NCI-H510A treated with DMSO at 0.1 percent for 48 hours (cell line): ENCODE measurements around the gene ZNF487.
"Not testable (repeated sequence)": the region's sequence is repeated elsewhere in the genome, so short reads cannot be mapped to it uniquely, and the experiment has no call there.

Experiments
- DNase-seq: peaks from one replicate; lab custom pipeline; 2025; lab: John Stamatoyannopoulos, UW

The ZNF487 gene

DNA sequence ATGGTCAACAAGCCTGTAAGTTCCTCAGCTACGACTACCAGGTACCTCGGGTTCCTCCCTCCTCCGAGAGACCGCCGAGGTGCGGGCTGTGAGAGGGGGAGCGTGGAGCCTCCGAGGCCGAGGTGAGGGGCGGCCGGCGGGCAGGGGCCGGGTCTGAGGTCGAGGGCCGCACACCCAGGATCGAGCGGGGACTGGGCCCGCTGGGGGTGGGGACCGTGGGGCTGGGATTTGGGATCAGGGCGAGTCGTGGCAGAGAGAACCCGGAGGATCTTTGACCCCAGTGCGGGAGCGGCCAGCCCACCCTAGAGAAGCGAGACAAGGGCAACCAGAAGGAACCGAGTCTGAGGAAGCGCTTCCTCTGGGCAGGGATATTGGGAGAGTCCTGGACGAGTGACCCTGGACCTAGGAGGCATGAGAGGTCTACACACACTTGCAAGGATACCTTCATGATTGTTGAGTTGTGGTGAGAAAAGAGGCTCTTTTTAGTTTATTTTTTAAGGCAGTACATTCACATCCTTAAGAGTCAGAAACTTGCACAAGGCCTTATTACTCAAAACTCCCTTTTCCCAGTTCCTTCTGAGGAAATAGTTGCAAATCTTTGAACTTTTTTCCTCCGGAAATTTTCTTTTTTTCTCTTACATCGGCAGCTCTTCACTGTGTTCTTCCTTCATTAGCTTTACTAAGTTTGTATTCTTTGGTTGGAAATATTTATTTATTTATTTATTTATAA is 395 bp downstream of the ZNF487 start:
- DNase-seq = no peak

DNA sequence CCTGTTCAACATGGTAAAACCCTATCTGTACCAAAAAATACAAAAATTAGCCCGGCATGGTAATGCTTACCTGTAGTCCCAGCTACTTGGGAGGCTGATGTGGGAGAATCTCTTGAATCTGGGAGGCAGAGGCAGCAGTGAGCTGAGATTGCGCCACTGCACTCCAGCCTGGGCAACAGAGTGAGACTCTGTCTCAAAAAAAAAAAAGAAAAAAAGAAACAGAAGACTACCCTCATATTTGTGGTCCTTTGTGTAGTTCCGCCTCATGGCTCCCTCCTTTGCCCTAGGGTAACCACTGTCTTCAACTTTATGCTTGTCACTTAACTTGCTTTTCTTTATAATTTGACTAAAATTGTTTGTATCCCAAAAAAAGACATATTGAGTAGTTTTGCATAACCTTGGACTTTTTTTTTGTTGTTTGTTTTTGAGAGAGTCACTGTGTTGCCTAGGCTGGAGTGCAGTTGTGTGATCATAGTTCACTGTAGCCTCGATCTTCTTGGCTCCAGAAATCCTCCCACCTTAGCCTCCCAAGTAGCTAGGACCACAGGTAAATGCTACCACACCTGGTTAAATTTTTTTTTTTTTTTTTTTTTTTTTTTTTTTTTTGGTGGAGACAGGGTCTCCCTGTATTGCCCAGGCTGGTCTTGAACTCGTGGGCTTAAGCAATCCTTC is 3.7 kb downstream of the ZNF487 start:
- DNase-seq = no peak

DNA sequence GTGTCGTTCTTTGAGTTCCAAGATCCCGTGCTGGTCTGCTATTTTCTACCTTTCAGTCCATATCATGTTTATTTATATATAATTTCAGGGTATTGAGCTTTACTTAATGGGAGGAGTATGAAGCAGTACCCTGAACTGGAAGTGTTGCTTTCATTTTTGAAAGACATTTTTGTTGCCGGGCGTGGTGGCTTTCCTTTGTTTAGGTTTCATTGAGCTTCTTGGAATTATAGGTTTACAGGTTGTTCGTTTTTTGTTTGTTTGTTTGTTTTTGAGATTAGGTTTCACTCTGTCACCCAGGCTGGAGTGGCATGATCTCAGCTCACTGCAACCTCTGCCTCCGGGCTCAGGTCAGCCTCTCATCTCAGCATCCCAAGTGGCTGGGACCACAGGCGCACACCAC is 7.4 kb downstream of the ZNF487 start:
- DNase-seq = no peak

DNA sequence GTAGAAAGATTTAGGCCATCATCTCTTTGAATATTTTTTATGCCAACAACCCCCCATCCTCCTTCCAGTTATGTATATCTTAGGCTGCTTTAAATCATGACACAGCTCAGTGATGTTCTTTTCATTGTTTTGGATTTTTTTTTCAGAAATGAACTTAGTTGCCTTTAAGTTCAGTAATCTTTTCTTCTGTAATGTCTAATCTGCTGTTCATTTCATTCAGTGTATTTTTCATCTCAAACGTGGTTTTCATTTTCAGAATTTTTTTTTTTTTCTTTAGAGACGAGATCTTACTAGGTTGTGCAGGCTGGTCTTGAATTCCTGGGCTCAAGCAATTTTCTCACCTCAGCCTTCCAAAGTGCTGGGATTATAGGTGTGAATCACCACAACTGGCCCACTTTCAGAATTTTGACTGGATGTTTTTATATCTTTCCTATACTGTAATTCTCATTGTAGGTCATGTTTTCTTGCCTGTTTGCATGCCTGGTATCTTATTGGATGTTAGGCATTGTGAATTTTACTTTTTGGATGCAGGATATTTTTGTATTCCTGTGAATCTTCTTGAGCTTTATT is 8.1 kb downstream of the ZNF487 start:
- no peak for DNase-seq

DNA sequence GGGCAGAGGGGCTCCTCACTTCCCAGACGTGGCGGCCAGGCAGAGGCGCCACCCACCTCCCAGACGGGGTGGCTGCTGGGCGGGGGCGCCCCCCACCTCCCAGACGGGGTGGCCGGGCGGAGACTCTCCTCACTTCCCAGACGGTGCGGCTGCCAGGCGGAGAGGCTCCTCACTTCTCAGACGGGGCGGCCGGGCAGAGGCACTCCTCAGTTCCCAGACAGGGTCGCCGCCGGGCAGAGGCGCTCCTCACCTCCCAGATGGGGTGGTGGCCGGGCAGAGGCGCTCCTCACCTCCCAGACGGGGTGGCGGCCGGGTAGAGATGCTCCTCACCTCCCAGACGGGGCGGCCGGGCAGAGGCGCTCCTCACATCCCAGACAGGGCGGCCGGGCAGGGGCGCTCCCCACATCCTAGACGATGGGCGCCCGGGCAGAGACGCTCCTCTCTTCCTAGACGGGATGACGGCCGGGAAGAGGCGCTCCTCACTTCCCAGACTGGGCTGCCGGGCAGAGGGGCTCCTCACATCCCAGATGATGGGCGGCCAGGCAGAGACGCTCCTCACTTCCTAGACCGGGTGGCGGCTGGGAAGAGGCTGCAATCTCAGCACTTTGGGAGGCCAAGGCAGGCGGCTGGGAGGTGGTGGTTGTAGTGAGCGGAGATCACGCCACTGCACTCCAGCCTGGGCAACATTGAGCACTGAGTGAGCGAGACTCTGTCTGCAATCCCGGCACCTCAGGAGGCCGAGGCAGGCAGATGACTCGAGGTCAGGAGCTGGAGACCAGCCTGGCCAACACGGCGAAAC is 9.5 kb downstream of the ZNF487 start:
- DNase-seq = not testable (repeated sequence)

DNA sequence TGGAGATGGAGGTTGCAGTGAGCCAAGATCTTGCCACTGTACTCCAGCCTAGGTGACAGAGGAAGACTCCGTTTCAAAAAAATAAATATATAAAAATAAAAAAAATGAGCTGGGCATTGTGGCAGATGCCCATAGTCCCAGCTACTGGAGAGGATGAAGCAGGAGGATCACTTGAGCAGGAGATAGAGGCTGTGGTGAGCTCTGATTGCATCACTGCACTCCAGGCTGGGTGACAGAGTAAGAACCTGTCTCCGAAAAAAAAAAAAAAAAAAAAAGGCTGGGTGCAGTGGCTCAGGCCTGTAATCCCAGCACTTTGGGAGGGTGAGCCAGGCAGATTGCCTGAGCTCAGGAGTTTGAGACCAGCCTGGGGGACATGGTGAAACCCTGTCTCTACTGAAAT is 11.8 kb downstream of the ZNF487 start:
- no peak for DNase-seq

DNA sequence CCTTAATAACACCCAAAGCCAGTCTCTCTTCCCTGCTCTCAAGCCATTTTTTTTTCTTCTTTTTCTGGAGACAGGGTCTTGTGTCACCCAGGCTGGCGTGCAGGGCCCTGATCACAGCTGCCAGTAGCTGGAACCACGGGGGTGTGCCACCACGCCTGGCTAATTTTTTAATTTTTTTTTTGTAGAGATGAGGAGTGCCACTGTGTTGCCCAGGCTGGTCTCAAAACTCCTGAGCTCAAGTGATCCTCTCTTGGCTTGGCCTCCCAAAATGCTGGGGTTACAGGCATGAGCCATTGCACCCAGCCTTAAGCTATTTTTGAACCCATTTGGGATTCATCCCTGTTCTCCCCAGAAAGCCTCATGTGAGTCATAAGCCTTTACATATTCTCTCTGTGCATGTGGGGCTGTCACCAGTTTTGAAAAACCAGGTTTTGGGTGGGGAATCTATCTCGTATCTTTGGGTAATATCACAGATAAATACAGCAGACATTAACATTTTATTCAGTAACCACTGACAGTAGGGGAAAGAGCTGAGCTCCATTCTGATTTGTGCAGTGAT is 15.5 kb downstream of the ZNF487 start:
- no peak for DNase-seq

DNA sequence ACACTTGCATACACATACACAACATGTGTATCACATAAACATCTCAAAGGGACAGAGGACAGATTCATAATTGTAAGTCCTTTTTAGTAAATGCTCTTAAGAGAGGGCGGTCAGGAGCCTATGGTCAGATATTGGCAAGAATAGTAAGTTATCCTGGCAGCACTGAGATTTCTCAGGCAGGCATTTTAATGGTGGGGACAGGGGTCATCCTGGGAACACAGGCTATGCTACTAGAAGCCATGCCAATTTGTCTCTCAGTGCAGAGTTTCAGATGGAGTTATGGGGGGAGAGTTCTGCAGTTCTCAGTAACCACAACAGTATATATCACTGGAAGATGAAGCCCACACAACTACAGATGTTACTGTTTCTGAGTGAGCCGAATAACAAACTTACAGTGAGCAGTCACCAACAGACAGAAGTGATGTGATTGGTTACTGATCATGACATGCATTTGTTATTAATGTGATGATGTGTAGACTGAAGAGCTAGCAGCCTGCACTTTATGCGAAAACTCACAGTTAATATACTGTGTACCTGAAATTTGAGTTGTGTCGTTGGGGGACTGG is 16.4 kb downstream of the ZNF487 start:
- no peak for DNase-seq

DNA sequence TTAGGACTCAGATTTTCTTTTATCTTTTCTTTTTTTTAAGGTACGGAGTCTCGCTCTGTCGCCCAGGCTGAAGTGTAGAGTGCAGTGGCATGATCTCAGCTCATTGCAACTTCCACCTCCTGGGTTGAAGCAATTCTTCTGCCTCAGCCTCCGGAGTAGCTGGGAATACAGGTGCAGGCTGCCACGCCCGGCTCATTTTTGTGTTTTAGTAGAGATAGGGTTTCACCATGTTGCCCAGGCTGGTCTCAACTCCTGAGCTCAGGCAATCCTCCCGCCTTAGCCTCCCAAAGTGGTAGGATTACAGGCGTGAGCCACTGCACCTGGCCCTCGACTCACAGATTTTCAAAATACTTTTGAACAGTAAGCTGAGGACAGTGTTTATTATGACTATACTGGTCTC is 17.1 kb downstream of the ZNF487 start:
- DNase-seq = not testable (repeated sequence)

DNA sequence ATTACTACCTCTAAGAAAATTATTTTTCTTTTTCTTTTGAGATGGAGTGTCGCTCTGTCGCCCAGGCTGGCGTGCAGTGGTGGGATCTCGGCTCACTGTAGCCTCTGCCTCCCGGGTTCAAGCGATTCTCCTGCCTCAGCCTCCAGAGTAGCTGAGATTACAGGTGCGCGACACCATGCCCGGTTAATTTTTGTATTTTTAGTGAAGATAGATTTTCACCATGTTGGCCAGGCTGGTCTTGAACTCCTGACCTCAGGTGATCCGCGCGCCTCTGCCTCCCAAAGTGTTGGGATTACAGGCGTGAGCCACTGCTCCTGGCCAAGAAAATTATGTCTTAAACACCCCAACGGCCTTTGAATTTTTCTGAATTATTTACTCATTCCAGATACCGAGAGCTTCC is 19.6 kb downstream of the ZNF487 start:
- DNase-seq = not testable (repeated sequence)

DNA sequence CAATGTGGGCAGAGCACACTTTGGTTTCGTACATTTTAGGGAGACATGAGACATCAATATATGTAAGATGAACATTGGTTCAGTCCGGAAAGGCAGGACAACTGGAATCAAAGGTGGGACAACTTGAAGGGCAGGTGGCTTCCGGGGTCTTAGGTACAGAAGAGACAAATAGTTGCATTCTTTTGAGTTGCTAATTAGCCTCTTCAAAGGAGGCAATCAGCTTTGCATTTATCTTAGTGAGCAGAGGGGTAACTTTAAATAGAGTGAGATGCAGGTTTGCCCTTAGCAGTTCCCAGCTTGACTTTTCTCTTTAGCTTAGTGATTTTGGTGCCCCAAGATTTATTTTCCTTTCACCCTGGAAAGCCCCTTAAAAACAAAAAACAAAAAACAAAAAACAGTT is 21.3 kb downstream of the ZNF487 start:
- no peak for DNase-seq

DNA sequence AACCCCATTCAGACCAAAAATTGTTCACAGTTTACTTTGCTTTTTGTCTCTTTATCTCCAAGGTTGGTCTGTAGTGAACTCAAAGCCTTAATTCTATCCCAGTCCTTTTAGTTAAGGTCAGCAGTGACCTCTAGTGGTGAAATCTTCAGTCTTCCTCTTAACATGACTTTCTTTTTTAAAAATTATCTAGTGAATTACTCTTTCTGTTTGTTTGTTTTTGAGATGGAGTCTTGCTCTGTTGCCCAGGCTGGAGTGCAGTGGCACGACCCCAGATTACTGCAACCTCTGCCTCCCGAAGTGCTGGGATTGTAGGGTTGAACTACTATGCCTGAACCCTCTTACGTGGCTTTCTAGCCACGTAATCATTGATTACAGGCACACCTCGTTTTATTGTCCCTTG is 25.0 kb downstream of the ZNF487 start:
- DNase-seq = peak; percentile 47

DNA sequence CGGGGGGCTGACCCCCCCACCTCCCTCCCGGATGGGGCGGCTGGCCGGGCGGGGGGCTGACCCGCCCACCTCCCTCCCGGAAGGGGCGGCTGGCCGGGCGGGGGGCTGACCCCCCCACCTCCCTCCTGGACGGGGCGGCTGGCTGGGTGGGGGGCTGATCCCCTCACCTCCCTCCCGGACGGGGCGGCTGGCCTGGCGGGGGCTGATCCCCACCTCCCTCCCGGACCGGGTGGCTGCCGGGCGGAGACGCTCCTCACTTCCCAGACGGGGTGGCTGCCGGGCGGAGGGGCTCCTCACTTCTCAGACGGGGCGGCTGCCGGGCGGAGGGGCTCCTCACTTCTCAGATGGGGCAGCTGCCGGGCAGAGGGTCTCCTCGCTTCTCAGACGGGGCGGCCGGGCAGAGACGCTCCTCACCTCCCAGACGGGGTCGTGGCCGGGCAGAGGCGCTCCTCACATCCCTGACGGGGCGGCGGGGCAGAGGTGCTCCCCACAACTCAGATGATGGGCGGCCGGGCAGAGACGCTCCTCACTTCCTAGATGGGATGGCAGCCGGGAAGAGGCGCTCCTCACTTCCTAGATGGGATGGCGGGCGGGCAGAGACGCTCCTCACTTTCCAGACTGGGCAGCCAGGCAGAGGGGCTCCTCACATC is 28.3 kb downstream of the ZNF487 start:
- DNase-seq = not testable (repeated sequence)

DNA sequence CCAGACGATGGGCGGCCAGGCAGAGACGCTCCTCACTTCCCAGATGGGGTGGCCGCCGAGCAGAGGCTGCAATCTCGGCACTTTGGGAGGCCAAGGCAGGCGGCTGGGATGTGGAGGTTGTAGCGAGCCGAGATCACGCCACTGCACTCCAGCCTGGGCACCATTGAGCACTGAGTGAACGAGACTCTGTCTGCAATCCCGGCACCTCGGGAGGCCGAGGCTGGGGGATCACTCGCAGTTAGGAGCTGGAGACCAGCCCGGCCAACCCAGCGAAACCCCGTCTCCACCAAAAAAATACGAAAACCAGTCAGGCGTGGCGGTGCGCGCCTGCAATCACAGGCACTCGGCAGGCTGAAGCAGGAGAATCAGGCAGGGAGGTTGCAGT is 28.8 kb downstream of the ZNF487 start:
- not testable (repeated sequence) for DNase-seq

DNA sequence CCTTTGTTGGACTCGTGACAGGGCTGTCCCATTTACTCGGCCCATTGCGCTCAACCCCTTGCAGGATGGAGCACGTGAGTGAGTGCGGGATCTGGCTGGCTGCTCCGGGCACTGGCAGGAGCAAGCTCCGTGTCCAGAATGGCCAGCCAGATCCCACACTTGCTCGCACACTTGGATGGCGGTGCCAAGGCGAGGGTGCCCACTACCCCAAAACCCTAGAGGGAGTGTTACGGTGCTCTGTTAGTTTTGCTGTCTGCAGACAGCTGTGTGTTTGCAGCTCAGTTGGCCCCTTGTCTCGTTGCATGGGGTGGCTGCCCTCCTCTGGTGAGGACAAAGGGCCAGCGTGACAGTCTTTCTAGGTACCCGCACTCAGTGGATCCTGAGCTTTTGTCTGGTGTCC is 34.2 kb downstream of the ZNF487 start:
- no peak for DNase-seq

DNA sequence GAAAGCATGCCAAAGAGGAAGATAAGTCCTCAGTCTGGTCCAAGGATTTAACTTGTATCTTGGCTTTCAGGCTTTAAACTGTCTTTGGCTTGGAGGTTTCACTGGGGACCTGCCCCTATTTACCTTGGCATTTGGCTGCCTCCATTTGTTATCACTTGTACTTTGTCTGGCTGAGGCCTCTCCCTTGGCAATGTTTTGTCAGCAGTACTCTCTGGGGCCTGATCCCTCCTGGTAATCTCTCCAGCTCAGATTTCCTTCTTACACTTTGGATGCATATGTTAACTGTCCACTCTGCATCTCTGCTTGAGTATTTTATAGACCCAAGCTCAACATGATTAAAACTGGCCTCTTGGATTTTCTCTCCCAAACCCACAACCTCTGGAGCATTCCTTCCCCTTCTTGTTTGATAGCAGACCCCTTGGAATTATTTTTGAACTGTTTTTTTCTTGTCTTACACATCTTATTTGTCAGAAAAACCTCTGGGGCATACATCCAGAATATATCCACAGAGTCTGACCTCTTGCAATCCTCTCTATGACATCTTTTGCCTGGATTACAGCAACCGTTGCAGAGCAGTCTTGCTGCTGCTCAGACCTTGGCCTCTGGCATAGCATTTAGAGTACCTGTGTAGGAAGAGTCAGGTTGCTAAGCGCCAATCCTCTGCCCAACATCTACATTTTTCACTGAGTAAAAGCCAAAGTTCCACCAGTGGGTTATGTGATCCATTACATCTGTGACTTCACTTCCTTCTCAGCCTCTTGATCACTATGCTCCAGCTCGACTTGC is 35.2 kb downstream of the ZNF487 start:
- DNase-seq = no peak

DNA sequence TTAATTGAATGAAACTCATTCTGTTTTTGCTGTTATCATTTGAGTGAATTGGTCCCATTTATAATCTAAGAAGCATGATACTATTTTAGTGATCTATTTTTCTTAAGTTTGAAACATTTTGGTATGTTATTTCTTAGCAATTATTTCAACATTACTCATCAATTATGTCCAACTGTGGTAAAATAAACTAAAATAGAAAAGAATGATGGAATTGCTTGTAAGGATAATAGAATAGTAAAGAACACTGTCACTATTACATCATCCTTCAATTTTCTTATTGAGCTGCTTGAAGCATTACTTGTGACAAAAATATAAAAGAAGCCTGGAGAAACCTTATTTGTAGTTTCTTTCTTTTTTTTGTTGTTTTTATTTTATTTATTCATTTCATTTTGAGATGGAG is 42.4 kb downstream of the ZNF487 start:
- no peak for DNase-seq

DNA sequence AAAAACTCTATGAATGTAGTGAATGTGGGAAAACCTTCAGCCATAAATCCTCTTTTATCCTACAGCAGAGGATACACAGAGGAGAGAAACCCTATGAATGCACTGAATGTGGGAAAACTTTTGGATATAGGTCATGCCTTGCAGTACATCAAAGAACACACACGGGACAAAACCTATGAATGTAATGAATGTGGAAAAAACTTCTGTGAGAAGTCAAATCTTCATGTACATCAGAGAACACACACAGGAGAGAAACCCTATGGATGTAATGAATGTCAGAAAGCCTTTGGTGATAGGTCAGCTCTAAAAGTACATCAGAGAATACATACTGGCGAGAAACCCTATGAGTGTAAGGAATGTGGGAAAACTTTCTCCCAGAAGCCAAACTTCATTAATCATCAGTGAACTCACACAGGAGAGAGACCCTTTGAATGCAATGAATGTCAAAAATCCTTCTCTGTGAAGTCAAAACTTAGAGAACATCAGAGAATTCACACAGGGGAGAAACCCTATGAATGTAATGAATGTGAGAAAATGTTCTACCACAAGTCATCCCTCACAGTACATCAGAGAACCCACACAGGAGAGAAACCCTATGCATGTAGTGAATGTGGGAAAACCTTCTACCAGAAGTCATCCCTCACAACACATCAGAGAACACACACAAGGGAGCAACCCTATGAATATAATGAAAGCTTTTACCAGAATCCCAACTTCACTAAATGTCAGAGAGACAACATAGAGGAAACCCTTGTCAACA is 45.6 kb downstream of the ZNF487 start:
- DNase-seq = no peak

DNA sequence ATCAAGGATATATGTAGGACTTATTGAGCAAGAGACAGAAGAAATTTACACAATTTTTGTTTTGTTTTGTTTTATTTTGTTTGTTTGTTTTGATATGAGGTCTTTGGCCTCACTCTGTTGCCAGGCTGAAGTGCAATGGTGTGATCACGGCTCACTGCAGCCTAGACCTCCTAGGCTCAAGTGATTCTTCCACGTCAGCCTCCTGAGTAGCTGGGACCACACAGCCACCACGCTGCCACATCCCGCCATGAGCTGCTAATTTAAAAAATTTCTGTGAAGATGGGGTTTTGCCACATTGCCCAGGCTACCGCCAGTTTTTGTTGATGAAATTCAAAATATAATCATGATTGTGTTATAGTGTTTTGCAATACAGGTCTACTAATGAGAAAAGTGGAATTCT is 54.9 kb downstream of the ZNF487 start:
- DNase-seq = no peak

DNA sequence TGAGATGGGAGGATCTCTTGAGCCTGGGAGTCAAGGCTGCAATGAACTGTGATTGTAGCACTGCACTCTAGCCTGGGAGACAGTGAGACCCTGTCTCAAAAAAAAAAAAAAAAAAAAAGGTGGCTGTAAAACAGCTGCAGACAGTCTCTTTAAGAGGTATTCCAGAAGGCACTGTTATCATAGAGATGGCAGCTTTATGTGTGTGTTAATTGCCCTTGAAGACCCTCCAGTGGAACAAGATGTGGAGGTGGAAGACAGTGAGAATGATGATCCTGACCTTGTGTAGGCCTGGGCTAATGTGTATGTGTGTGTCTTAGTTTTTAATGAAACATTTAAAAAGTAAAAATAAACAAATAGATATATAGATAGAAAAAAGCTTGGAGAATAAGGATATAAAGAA is 66.0 kb downstream of the ZNF487 start:
- DNase-seq = no peak
